HepG2 (cell line): ENCODE measurements around the gene CCDC106. TPM values are rescaled to one million over a fixed set of nuclear protein-coding genes. Genes with fewer than 3 reads are reported as not detected.

ENCODE experiments used
- ATAC-seq: fragments of 200-7000 bp; cut with Tn5 transposase; 3 replicates; pipeline ENCODE4 v1.9.1; 2020; ENCODE audit warnings: mild to moderate bottlenecking, moderate library complexity
- BruUV-seq: library from RNA; stranded (reverse); fragments of 400-500 nt; replicated peaks from 2 replicates; lab custom pipeline; 2021; lab: Mats Ljungman, UMichigan
- CTCF ChIA-PET: fragments of 300-600 bp; formaldehyde crosslinking; extraction: SDS; loops from one replicate; lab custom pipeline; 2021; ENCODE audit warnings: low total read pairs, inconsistent platforms, low intra/inter-chr PET ratio; lab: Yijun Ruan, JAX
- POLR2A ChIA-PET: fragments of 350-600 bp; sonication (Branson Sonifier 250); formaldehyde crosslinking; loops from one replicate; lab custom pipeline; 2020; ENCODE audit warnings: antibody characterized with exemption, inconsistent platforms; lab: Yijun Ruan, JAX
- DNase-seq: peaks from one replicate; pipeline ENCODE4 v3.0.0-alpha.2; 2015; ENCODE audit warnings: low spot score
- FAIRE-seq: peaks from 3 replicates; lab custom pipeline; 2011; peaks lifted over from hg19 to GRCh38; lab: Jason Lieb, UNC
- H2AFZ ChIP-seq: one replicate; pipeline ENCODE4 v1.6.1; 2011; ENCODE audit warnings: low read length, inconsistent platforms
- H3K27ac ChIP-seq: fragments of 300-600 bp; 3 replicates; pipeline ENCODE4 v1.8.0; 2011; ENCODE audit warnings: mixed run types, mild to moderate bottlenecking, mixed read lengths, low read length, inconsistent platforms; ENCODE audit not compliant: insufficient read depth; ENCODE audit errors: extremely low read length
- H3K27me3 ChIP-seq, 2 experiments: fragments of 200-600 bp in 1 of 2; 2 replicates in 1 of 2; 3 replicates in 1 of 2; pipeline versions ENCODE4 v1.6.0 to v1.8.0; 2011; ENCODE audit warnings: low read length in 2 of 2, mild to moderate bottlenecking in 2 of 2, moderate library complexity in 2 of 2, inconsistent platforms in 1 of 2; ENCODE audit not compliant: insufficient read depth in 2 of 2, control insufficient read depth in 1 of 2
- H3K36me3 ChIP-seq, 2 experiments: fragments of 200-600 bp in 1 of 2; replicated peaks in 1 of 2; 2 replicates in 1 of 2; 3 replicates in 1 of 2; pipeline versions ENCODE4 v1.5.1 to v1.8.0; 2011; ENCODE audit warnings: low read length in 2 of 2, inconsistent platforms in 1 of 2; ENCODE audit not compliant: insufficient read depth in 2 of 2, control insufficient read depth in 1 of 2
- H3K4me1 ChIP-seq: 2 replicates; pipeline ENCODE4 v1.5.1; 2012; ENCODE audit warnings: low read length, inconsistent platforms; ENCODE audit not compliant: insufficient read depth
- H3K4me2 ChIP-seq: 2 replicates; pipeline ENCODE4 v1.6.0; 2011; ENCODE audit warnings: low read depth, low read length, inconsistent platforms
- H3K4me3 ChIP-seq, 3 experiments: fragments of 200-600 bp in 1 of 3; sonication (generic), shearing (Covaris generic) in 1 of 3; replicated peaks in 1 of 3; 2 replicates each; pipeline ENCODE4 v1.5.1; 2011 to 2016; ENCODE audit warnings: low read length in 3 of 3, inconsistent platforms in 2 of 3, low read depth in 2 of 3, mild to moderate bottlenecking in 2 of 3, control low read depth in 1 of 3, mixed read lengths in 1 of 3; ENCODE audit not compliant: insufficient read depth in 1 of 3
- H3K79me2 ChIP-seq: one replicate; pipeline ENCODE4 v1.6.1; 2011; ENCODE audit warnings: low read length, inconsistent platforms; ENCODE audit not compliant: insufficient read depth
- H3K9ac ChIP-seq: 2 replicates; pipeline ENCODE4 v1.6.0; 2011; ENCODE audit warnings: mild to moderate bottlenecking, low read depth, low read length, inconsistent platforms; ENCODE audit not compliant: insufficient read depth
- H3K9me3 ChIP-seq: 2 replicates; pipeline ENCODE4 v1.5.1; 2012; ENCODE audit warnings: mild to moderate bottlenecking, low read length
- H4K20me1 ChIP-seq: 2 replicates; pipeline ENCODE4 v1.6.0; 2011; ENCODE audit warnings: inconsistent platforms, mild to moderate bottlenecking, low read length, moderate library complexity; ENCODE audit not compliant: insufficient read depth
- ATF7-NPFF ChIP-seq: sonication (generic); formaldehyde crosslinking; IDR thresholded peaks from 2 replicates; pipeline ENCODE4 v1.8.1; 2023; ENCODE audit warnings: mild to moderate bottlenecking, low read depth, missing genetic modification reagents, moderate library complexity
- CAMTA2 ChIP-seq: sonication (generic); formaldehyde crosslinking; IDR thresholded peaks from 2 replicates; pipeline ENCODE4 v1.4.0; 2020; ENCODE audit warnings: mild to moderate bottlenecking, missing genetic modification reagents, borderline replicate concordance
- FOXP4 ChIP-seq: sonication (generic); formaldehyde crosslinking; IDR thresholded peaks from 2 replicates; pipeline ENCODE4 v1.4.0; 2020; ENCODE audit warnings: missing genetic modification reagents
- HBP1 ChIP-seq: IDR thresholded peaks from 2 replicates; pipeline ENCODE4 v1.6.1; 2016; ENCODE audit warnings: low read depth, control low read depth
- IKZF5 ChIP-seq: IDR thresholded peaks from 2 replicates; pipeline ENCODE4 v1.6.1; 2018; ENCODE audit warnings: missing genetic modification reagents, mild to moderate bottlenecking, missing compliant biosample characterization
- MAFF ChIP-seq: IDR thresholded peaks from 2 replicates; pipeline ENCODE4 v1.6.1; 2011; ENCODE audit warnings: low read depth, low read length, improper control_type of control experiment
- MXD4 ChIP-seq: IDR thresholded peaks from 2 replicates; pipeline ENCODE4 v1.6.1; 2016; ENCODE audit warnings: mild to moderate bottlenecking, missing biosample characterization, missing genetic modification reagents
- NCOA2 ChIP-seq: sonication (generic); formaldehyde crosslinking; IDR thresholded peaks from 2 replicates; pipeline ENCODE4 v1.8.0; 2022; ENCODE audit warnings: inconsistent platforms
- PAWR ChIP-seq: sonication (generic); formaldehyde crosslinking; IDR thresholded peaks from 2 replicates; pipeline ENCODE4 v1.4.0; 2020; ENCODE audit warnings: missing genetic modification reagents, mild to moderate bottlenecking, borderline replicate concordance
- RARA ChIP-seq: IDR thresholded peaks from 2 replicates; pipeline ENCODE4 v1.6.1; 2016; ENCODE audit warnings: missing genetic modification reagents, missing compliant biosample characterization
- SP2 ChIP-seq: sonication (generic); formaldehyde crosslinking; IDR thresholded peaks from 2 replicates; pipeline ENCODE4 v1.5.1; 2020; ENCODE audit warnings: mild to moderate bottlenecking, missing genetic modification reagents
- THAP11 ChIP-seq: IDR thresholded peaks from 2 replicates; pipeline ENCODE4 v1.6.1; 2016; ENCODE audit warnings: missing biosample characterization, missing genetic modification reagents
- TRIM24 ChIP-seq: sonication (generic); formaldehyde crosslinking; IDR thresholded peaks from 2 replicates; pipeline ENCODE4 v1.8.0; 2022; ENCODE audit warnings: mild to moderate bottlenecking, missing genetic modification reagents
- ZBTB43 ChIP-seq: sonication (generic); formaldehyde crosslinking; conservative IDR thresholded peaks from 2 replicates; pipeline ENCODE4 v1.4.0; 2020; ENCODE audit warnings: missing genetic modification reagents
- ZNF460 ChIP-seq: sonication (generic); formaldehyde crosslinking; IDR thresholded peaks from 2 replicates; pipeline ENCODE4 v1.5.1; 2020; ENCODE audit warnings: missing genetic modification reagents, mild to moderate bottlenecking, borderline replicate concordance
- ZNF468 ChIP-seq: sonication (generic); formaldehyde crosslinking; IDR thresholded peaks from 2 replicates; pipeline ENCODE4 v1.8.0; 2022; ENCODE audit warnings: mild to moderate bottlenecking, moderate library complexity, missing genetic modification reagents
- ZNF850 ChIP-seq: sonication (generic); formaldehyde crosslinking; conservative IDR thresholded peaks from 2 replicates; pipeline ENCODE4 v1.9.0; 2021; ENCODE audit warnings: mild to moderate bottlenecking, missing genetic modification reagents
- WGBS: methylation state at CpG from one replicate; pipeline ENCODE4 v1.1.6; 2017; ENCODE audit warnings: low lambda C conversion rate; 5-methylcytosine and 5-hydroxymethylcytosine counted together
- in situ Hi-C: cut with HindIII; loops from 2 replicates; pipeline ENCODE4 v1.10.0; 2017; ENCODE audit warnings: low pct_unique_long_range_greater_than_20kb; ENCODE audit not compliant: extremely low pct_ligation_motif_present
- intact Hi-C: fragments of 100-400 bp; cut with micrococcal nuclease; formaldehyde crosslinking; loops from one replicate; pipeline ENCODE4 v1.10.0; 2022; ENCODE audit not compliant: unreplicated experiment
- polyA plus RNA-seq, 8 experiments: library from polyadenylated mRNA; depleted of rRNA in 3 of 8; stranded (reverse) in 7 of 8; unstranded in 1 of 8; fragments of >200 nt; fragmentation: Illumina TruSeq in 4 of 8; extraction: Trizol in 4 of 8; gene quantifications; 2 replicates each; pipeline versions ENCODE4 v1.2.1 to v1.2.3, GENCODE V29; 2011 to 2016; ENCODE audit warnings: low read depth in 4 of 8, missing spikeins in 1 of 8, mixed read lengths in 1 of 8; ENCODE audit not compliant: insufficient read depth in 1 of 8
- total RNA-seq, 5 experiments: library from RNA; depleted of rRNA; stranded (reverse); fragments of >200 nt; fragmentation: Illumina TruSeq; extraction: Trizol; gene quantifications; 2 replicates each; pipeline ENCODE4 v1.2.3, GENCODE V29; 2016; ENCODE audit warnings: low read depth in 1 of 5

Gene CCDC106
- total and polyA plus RNA-seq, 2 of the 13 experiments (the other 11 are each of a cell fraction or from before 2014, with no cell fraction given): 4.7 to 8.8 TPM

GRCh38 chr19:55638864-55639359 lies 9.1 kb upstream of the CCDC106 start (continued):
- no peak for TF ChIP-seq HBP1 (CRISPR knock-in tag)
- no peak for TF ChIP-seq ZNF850 (CRISPR knock-in tag)
- TF ChIP-seq ZBTB43 (CRISPR knock-in tag): no peak
- TF ChIP-seq TRIM24: no peak
- no peak for TF ChIP-seq RARA

DNA sequence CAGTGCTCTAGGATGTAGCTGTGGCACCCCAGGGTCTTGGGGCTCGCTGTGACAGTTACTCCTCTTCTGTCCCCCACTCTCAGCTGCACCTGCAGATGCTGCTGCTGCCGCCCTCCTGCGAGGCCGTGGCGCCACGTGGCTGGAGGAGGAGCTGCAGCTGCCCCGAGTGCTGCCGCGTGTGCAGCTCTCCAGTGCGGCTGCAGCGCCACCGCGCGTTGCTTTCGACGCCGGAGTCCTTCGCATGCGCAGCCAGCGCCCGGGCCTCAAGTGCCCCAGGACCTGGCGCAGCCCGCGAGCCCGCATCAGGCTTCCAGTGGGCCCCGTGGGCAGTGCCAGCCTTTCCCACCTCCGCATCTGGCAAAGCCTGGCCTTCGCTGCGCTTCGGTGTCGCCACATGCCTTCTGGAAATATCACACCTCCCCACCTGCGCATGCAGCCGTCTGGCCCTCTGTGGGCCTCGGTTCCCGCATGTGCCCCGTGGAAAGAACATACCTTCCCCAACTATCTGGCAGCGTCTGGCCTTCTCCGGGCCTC lies 7.9 kb upstream of the CCDC106 start:
- Histone ChIP-seq H3K4me2 (peak overlapping the region; percentile 75), H3K4me3 (peak overlapping the region; percentile 92 to 96 (median 92); a peak in 5 of 6 replicates), H3K4me1 (peaks cover 53% of the 10 kb centered on the region), H3K79me2 (peaks cover 49% of the 10 kb centered on the region), H3K27ac (peak overlapping the region; percentile 79), H3K9me3 (no peaks in the 10 kb centered on the region), H4K20me1 (no peaks in the 10 kb centered on the region), H3K9ac (peak overlapping the region; percentile 84), H3K27me3 (no peaks in the 10 kb centered on the region; a peak in 1 of 5 replicates), H3K36me3 (peaks cover 0 to 6% of the 10 kb centered on the region in 2 experiments; a peak in 2 of 5 replicates), H2AFZ (no peak overlapping the region)
- in situ Hi-C loops (no loop called here), intact Hi-C loops (no loop called here)
- WGBS: 69% methylated on average over 19 of the region's 38 CpGs
- ATAC-seq (no peak), DNase-seq (no peak), FAIRE-seq (no peak)
- BruUV-seq: TSS peak; percentile 78
- ChIA-PET CTCF (no interaction called here), POLR2A (no interaction called here)
- TF ChIP-seq ZNF460: no peak
- 0 out of 2 replicates have a peak, but pooled peaks have one; percentile 12 for TF ChIP-seq NCOA2
- no peak for TF ChIP-seq MAFF
- 0 out of 2 replicates have a peak, but pooled peaks have one; percentile 54 for TF ChIP-seq ZNF468 (CRISPR knock-in tag)
- no peak for TF ChIP-seq PAWR
- peak; percentile 2; the same call in 1 of the 2 replicates for TF ChIP-seq MXD4 (CRISPR knock-in tag)
- no peak for TF ChIP-seq SP2 (CRISPR knock-in tag)
- 0 out of 2 replicates have a peak, but pooled peaks have one; percentile 52 for TF ChIP-seq CAMTA2 (CRISPR knock-in tag)
- no peak for TF ChIP-seq THAP11
- no peak for TF ChIP-seq IKZF5 (CRISPR knock-in tag)
- no peak for TF ChIP-seq ATF7-NPFF
- TF ChIP-seq FOXP4: no peak
